ENCODE data around the gene NCAM2. TPM values are rescaled to one million over a fixed set of nuclear protein-coding genes. Genes with fewer than 3 reads are reported as not detected.

The NCAM2 gene
- total RNA-seq, 1 experiment from 2014 or later = not detected

- no peak overlapping the region for H2AFZ ChIP-seq (ENCODE audit: low read depth, low read length, poor library complexity, severe bottlenecking)
- H3K9ac ChIP-seq (ENCODE audit: low read length) = no peak overlapping the region
- no peaks in the 10 kb centered on the region for H3K9me2 ChIP-seq (ENCODE audit: insufficient read depth)
- BruUV-seq (replicated peaks) = no TSS peak
- H3K27me3 ChIP-seq (ENCODE audit: insufficient read depth, low read length) = no peaks in the 10 kb centered on the region
- H3K27ac ChIP-seq (ENCODE audit: low read depth, low read length) = no peak overlapping the region
- no peaks in the 10 kb centered on the region; the same call in 1 of the 2 replicates for H4K20me1 ChIP-seq (ENCODE audit: insufficient read depth)
- no peak for ATAC-seq
- POLR2A ChIA-PET = no interaction called here
- no peak overlapping the region for H3K4me3 ChIP-seq (replicated peaks in 1 of 2; ENCODE audit: low read depth in 1 of 2, low read length in 2 of 2)
- H3K9me3 ChIP-seq (ENCODE audit: control insufficient read depth in 1 of 2, insufficient read depth in 1 of 2, low read depth in 1 of 2, low read length in 2 of 2) = peaks cover 11 to 13% of the 10 kb centered on the region in 2 experiments; a peak in 3 of 4 replicates
- no peaks in the 10 kb centered on the region for H3K4me1 ChIP-seq (ENCODE audit: control insufficient read depth in 1 of 2, insufficient read depth in 2 of 2, low read length in 2 of 2)
- no peaks in the 10 kb centered on the region for H3K36me3 ChIP-seq (ENCODE audit: control insufficient read depth in 1 of 2, insufficient read depth in 2 of 2, low read length in 2 of 2)
- intact Hi-C loops (cut with micrococcal nuclease) = no loop called here
- CTCF ChIA-PET = no interaction called here
- DNase-seq (ENCODE audit: low read depth, low spot score) = no peak
- no peaks in the 10 kb centered on the region for H3K79me2 ChIP-seq (ENCODE audit: insufficient read depth, low read length)
- TF ChIP-seq SRF (IDR thresholded peaks at IDR 0.05; ENCODE audit: low read depth) = no peak
- TF ChIP-seq JUND (IDR thresholded peaks at IDR 0.05) = no peak
- no peak for TF ChIP-seq ZBTB33 (IDR thresholded peaks at IDR 0.05; ENCODE audit: extremely low read depth, insufficient replicate concordance, low read length)
- TF ChIP-seq REST (IDR thresholded peaks at IDR 0.05; ENCODE audit: low read depth) = no peak
- no peak for TF ChIP-seq POLR2A (IDR thresholded peaks at IDR 0.05; ENCODE audit: borderline replicate concordance, extremely low read depth, insufficient read depth, insufficient read length)
- no peak for TF ChIP-seq EGR1 (IDR thresholded peaks at IDR 0.05; ENCODE audit: low read depth)
- no peak for TF ChIP-seq ZFX (IDR thresholded peaks at IDR 0.05)
- TF ChIP-seq EZH2 (IDR thresholded peaks at IDR 0.05) = no peak
- TF ChIP-seq ELF1 (IDR thresholded peaks at IDR 0.05; ENCODE audit: borderline replicate concordance, low read depth) = no peak
- no peak for TF ChIP-seq ZNF274 (IDR thresholded peaks at IDR 0.05; ENCODE audit: low read depth, low read length)
- no peak for TF ChIP-seq FOSL1 (IDR thresholded peaks at IDR 0.05; ENCODE audit: low read depth)
- no peak for TF ChIP-seq POLR2AphosphoS5 (IDR thresholded peaks at IDR 0.05; ENCODE audit: low read depth, low read length)
- no peak for TF ChIP-seq SIN3A (IDR thresholded peaks at IDR 0.05; ENCODE audit: low read depth)
- TF ChIP-seq TCF7L2 (IDR thresholded peaks at IDR 0.05; ENCODE audit: borderline replicate concordance, extremely low read depth, insufficient read depth, insufficient read length) = no peak
- TF ChIP-seq, protein P1, sequence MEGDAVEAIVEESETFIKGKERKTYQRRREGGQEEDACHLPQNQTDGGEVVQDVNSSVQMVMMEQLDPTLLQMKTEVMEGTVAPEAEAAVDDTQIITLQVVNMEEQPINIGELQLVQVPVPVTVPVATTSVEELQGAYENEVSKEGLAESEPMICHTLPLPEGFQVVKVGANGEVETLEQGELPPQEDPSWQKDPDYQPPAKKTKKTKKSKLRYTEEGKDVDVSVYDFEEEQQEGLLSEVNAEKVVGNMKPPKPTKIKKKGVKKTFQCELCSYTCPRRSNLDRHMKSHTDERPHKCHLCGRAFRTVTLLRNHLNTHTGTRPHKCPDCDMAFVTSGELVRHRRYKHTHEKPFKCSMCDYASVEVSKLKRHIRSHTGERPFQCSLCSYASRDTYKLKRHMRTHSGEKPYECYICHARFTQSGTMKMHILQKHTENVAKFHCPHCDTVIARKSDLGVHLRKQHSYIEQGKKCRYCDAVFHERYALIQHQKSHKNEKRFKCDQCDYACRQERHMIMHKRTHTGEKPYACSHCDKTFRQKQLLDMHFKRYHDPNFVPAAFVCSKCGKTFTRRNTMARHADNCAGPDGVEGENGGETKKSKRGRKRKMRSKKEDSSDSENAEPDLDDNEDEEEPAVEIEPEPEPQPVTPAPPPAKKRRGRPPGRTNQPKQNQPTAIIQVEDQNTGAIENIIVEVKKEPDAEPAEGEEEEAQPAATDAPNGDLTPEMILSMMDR (IDR thresholded peaks at IDR 0.05 in 2 of 3, conservative IDR thresholded peaks at IDR 0.05 in 1 of 3; ENCODE audit: borderline replicate concordance in 1 of 3, insufficient read depth in 1 of 3, low read depth in 2 of 3, low read length in 2 of 3) = no peak
- RAD21 ChIA-PET (ENCODE audit: low non-redundant PET in 1 of 2, low total read pairs in 2 of 2, uncharacterized antibody in 2 of 2, unreplicated experiment in 2 of 2) = no interaction called here
- H3K4me2 ChIP-seq (ENCODE audit: low read length) = no peak overlapping the region
Measured at GRCh38 chr21:21268061-21268471, 269.9 kb downstream of the NCAM2 start.

Measured in HCT116 (cell line).